SJSA1 (cell line): ENCODE measurements around the gene TBCD. TPM values are rescaled to one million over a fixed set of nuclear protein-coding genes. Genes with fewer than 3 reads are reported as not detected.

ENCODE experiments used
- DNase-seq, 2 experiments: peaks; one replicate each; pipeline ENCODE4 v3.0.0-alpha.2; 2015 to 2020; ENCODE audit warnings: low spot score in 2 of 2, low read depth in 1 of 2
- H3K27ac ChIP-seq: fragments of 250-450 bp; sonication (Bioruptor Pico); 2 replicates; pipeline ENCODE4 v1.5.1; 2020; ENCODE audit warnings: mild to moderate bottlenecking, moderate library complexity
- H3K27me3 ChIP-seq: fragments of 250-450 bp; sonication (Bioruptor Pico); replicated peaks from 2 replicates; pipeline ENCODE4 v1.5.1; 2020; ENCODE audit warnings: mild to moderate bottlenecking, moderate library complexity
- H3K36me3 ChIP-seq: fragments of 250-450 bp; sonication (Bioruptor Pico); 2 replicates; pipeline ENCODE4 v1.5.1; 2020; ENCODE audit warnings: mild to moderate bottlenecking
- H3K4me1 ChIP-seq: fragments of 250-450 bp; sonication (Bioruptor Pico); replicated peaks from 2 replicates; pipeline ENCODE4 v1.6.1; 2021; ENCODE audit warnings: mild to moderate bottlenecking
- H3K4me3 ChIP-seq: fragments of 250-450 bp; sonication (Bioruptor Pico); 2 replicates; pipeline ENCODE4 v1.5.1; 2020; ENCODE audit warnings: mild to moderate bottlenecking
- H3K9me3 ChIP-seq: fragments of 250-450 bp; sonication (Bioruptor Pico); replicated peaks from 2 replicates; pipeline ENCODE4 v1.5.1; 2020; ENCODE audit warnings: mild to moderate bottlenecking
- total RNA-seq: library from RNA; depleted of rRNA; stranded (reverse); fragments of >200 nt; shearing (Covaris generic); gene quantifications from 2 replicates; pipeline ENCODE4 v1.2.3, GENCODE V29; 2014

TBCD gene
- total RNA-seq, 1 experiment from 2014 or later, result 39.4 TPM

DNA sequence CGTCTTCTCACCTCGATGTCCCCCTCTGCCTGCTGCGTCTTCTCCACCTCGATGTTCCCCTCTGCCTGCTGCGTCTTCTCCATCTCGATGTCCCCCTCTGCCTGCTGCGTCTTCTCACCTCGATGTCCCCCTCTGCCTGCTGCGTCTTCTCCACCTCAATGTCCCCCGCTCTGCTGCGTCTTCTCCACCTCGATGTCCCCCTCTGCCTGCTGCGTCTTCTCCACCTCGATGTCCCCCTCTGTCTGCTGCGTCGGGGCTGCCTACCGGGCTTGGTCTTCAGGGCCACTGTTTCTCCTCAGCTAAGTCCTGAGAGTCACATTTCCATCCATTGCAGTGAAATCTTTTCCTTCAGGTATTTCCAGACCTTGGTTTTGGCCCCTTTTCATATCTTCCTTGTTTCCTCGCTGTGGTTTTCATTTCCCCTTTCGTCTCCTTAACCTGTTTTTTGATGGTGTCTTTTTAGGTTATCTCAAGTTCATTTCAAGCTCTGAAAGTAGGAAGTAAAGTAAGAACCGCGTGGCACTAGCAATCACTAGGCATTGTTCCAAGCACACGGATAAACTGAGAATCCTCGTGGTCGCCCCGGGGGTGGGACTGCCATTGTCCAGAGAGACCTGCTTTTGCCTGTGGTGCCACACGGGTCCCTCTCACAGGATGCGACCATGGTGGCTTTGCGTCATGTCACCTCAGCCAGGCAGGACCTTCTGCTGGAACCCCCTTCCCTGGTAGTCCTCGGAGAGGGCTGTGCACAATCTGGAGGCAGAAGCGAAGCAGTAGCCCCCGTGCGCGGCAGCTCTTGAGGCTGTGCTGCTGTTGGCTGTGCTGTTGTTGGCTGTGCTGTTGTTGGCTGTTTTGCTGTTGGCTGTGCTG is 97.4 kb downstream of the TBCD start:
- no peak for DNase-seq
- Histone ChIP-seq H3K9me3 (no peaks in the 10 kb centered on the region), H3K36me3 (peaks cover 16% of the 10 kb centered on the region), H3K27ac (no peak overlapping the region), H3K27me3 (0 out of 2 replicates have a peak, but pooled peaks cover 3% of the 10 kb centered on the region), H3K4me3 (no peak overlapping the region), H3K4me1 (peaks cover 10% of the 10 kb centered on the region)

DNA sequence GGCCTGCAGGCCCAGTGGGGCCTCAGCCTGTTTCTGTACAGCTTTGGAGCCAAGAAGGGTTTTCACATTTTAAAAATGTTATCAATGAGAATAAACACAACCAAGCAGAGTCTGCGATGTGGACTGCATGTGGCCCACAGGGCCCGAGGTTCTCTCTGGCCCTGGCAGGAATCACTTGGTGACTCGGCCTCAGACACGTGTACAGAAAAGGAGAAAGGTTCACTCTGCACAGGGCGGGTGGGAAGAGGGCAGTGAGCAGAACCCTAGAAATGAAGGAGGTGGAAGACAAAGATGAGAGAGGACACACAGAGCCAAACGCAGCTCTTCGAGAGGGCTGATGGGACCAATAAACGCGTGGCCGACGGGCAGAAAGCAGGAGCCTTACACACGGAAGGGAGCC is 99.5 kb downstream of the TBCD start:
- Histone ChIP-seq H3K27me3 (0 out of 2 replicates have a peak, but pooled peaks cover 3% of the 10 kb centered on the region), H3K36me3 (peaks cover 18% of the 10 kb centered on the region), H3K4me3 (no peak overlapping the region), H3K9me3 (no peaks in the 10 kb centered on the region), H3K27ac (no peak overlapping the region), H3K4me1 (peaks cover 10% of the 10 kb centered on the region)
- no peak for DNase-seq

DNA sequence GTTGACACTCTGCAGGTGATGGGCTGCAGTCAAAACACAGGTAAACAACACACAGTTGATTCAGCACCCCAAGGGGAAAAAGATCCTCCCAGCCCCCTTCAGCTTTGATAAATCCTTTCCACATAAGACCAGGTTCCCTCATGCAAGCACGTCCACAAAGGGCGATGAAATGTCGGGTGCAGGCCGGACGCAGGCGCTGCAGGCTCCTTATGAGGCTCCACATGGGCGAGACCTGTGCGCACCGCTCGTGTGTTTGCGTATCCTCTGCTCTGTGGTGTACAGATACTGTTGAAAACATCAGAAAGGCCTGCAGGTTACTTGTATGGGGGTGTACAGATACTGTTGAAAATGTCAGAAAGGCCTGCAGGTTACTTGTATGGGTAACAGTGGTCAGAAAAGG is 102.4 kb downstream of the TBCD start:
- no peak for DNase-seq
- no peak overlapping the region for H3K4me3 ChIP-seq
- H3K27ac ChIP-seq, result no peak overlapping the region
- no peaks in the 10 kb centered on the region for H3K9me3 ChIP-seq
- 0 out of 2 replicates have a peak, but pooled peaks cover 3% of the 10 kb centered on the region for H3K27me3 ChIP-seq
- peaks cover 11% of the 10 kb centered on the region for H3K36me3 ChIP-seq
- H3K4me1 ChIP-seq, result 0 out of 2 replicates have a peak, but pooled peaks cover 2% of the 10 kb centered on the region

DNA sequence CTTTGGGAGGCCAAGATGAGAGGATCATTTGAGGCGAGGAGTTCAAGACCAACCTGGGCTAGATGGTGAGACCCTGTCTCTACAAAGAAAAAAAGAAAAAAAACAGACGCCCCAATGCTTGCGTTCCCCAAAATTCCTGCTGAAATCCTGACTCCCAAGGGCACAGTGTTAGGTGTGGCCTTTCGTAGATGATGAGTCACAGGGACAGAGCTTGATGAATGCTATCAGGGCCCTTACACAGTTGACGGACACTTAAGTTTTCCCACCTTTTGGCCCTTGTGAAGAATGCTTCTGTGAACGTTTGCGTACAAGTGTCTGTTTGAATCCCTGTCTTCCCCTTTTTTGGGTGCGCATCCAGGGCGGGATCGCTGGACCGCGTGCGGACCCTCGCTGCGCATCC is 104.5 kb downstream of the TBCD start:
- Histone ChIP-seq H3K9me3 (no peaks in the 10 kb centered on the region), H3K4me3 (no peak overlapping the region), H3K27ac (no peak overlapping the region), H3K4me1 (peaks cover 17% of the 10 kb centered on the region), H3K36me3 (peaks cover 8% of the 10 kb centered on the region; the same call in 1 of the 2 replicates), H3K27me3 (no peaks in the 10 kb centered on the region)
- DNase-seq, result no peak

DNA sequence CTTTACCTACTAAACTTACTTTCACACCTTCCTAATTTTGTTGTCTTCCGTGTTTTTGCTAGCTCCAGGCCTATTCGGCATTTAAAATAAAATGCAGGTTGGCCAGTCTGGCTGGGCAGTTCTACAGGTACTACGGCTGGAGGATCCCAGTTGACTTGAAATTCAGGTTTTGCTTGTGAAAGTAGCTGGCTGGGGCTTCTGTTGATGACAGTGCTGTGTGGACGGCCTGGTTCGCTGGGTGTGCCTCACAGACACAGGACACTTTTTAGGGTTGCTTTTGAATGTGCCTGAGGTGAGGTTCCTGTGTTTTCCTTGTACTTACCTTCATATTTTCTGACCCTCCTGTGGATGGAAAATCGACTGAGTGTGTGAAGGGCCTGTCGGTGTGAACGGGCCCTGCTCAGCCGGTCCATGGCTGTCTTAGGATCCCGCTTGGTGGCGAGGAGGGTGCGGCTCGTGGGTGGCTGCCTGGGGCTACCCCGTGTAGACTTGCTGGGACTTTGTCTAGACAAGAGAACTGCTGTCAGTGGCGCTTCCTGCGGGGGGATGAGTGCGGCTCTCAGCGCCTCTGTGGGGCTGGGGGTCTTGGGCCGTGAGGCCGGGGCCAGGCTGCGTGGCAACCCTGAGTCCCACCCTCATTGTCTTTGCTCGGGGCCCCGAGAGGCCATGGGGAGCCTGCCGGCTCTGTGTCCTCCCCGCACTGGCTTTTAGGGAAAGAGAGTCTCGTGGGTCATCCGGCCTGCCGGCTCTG is 106.7 kb downstream of the TBCD start:
- H3K9me3 ChIP-seq, result no peaks in the 10 kb centered on the region
- H3K36me3 ChIP-seq, result peaks cover 8% of the 10 kb centered on the region; the same call in 1 of the 2 replicates
- H3K4me1 ChIP-seq, result peaks cover 21% of the 10 kb centered on the region
- H3K4me3 ChIP-seq, result no peak overlapping the region
- no peaks in the 10 kb centered on the region for H3K27me3 ChIP-seq
- no peak for DNase-seq
- no peak overlapping the region for H3K27ac ChIP-seq

DNA sequence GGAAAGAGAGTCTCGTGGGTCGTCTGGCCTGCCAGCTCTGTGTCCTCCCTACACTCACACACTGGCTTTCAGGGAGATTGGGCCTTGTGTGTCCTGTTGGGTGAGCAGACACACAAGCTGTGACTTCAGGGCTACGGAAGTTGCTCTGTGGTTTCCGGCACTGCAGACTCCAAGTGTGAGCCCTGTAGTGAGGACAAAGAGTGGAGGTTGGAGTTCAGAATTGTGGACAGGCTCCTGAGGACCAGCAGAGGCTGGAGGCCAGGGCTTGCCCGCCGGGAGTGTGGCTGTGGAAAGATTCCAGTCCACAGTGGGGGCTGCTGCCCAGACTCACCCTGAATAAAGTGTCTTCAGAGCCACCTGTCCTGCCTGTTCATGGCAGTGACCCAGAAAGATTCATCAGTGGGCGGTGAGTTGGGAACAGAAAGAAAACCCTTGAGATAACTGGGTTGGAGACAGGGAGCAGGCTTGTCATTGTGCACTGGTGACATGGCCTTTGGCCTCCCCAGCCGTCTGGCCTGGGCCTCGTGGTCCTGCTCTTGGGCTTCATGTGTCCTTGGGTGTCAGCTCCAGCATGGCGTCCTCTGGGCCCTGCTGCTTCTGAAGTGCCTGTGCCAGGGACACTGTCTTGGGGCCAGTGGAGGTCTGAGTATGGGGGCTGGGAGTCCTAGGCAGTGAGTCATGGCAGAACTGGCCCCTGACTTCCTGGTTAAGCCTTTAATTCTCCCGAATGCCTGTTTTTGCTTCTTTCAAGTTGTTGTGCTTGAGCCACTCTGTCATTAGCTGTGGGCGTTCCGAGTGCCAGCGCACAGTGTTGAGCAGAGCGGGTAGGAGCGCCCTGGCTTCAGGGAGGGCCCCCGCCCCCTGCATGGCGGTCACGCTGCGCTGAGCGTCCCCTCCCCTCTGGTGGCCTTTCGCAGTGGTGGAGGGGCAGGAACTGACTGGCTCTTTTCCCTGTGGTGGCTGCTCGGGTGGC is 107.9 kb downstream of the TBCD start:
- H3K4me3 ChIP-seq, result no peak overlapping the region
- H3K27me3 ChIP-seq, result no peaks in the 10 kb centered on the region

DNA sequence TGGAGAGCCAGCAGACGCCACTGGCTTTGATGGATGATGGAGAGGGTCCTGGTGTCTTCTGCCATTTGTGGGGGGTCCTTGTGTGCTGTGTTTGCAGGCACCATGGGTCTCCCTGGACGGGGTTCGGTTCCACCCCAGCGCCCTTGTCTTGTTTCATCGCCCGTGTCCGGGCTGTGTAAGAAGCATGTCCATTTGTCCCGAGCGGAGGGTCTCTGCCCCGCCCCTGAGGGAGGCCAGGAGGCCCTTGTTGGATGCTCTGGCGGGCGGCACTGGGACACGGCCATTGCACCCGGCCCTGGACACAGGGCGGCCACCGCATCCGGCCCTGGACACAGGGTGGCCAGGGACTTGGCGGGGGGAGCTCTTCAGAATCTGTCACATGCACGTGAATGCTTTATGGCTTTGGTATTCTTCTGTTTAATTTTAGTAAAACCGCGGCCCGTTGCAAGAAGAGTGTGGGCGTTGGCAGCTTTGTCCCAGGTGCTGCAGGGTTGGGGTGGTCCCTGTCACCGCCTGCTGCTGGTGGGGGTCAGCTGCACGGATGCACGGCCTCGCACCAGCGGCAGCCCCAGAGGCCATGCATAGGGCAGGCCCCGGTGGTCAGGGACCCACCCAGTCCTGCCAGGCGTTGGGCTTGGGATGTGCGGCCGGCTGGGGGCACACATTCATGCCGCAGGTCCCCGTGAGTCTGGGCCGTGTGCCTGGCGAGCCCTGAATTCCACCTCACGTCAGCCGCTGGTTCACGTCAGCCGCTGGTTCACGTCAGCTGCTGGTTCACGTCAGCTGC is 108.9 kb downstream of the TBCD start:
- Histone ChIP-seq H3K4me3 (no peak overlapping the region), H3K36me3 (no peaks in the 10 kb centered on the region), H3K27me3 (no peaks in the 10 kb centered on the region), H3K4me1 (peaks cover 34% of the 10 kb centered on the region), H3K27ac (peak overlapping the region; percentile 74), H3K9me3 (no peaks in the 10 kb centered on the region)
- no peak for DNase-seq

More for the DNA sequence above, 107.9 kb downstream of the TBCD start:
- Histone ChIP-seq H3K4me1 (peaks cover 33% of the 10 kb centered on the region), H3K36me3 (peaks cover 6% of the 10 kb centered on the region; the same call in 1 of the 2 replicates), H3K9me3 (no peaks in the 10 kb centered on the region), H3K27ac (peak overlapping the region; percentile 74)
- peak; percentile 88 to 93 for DNase-seq

DNA sequence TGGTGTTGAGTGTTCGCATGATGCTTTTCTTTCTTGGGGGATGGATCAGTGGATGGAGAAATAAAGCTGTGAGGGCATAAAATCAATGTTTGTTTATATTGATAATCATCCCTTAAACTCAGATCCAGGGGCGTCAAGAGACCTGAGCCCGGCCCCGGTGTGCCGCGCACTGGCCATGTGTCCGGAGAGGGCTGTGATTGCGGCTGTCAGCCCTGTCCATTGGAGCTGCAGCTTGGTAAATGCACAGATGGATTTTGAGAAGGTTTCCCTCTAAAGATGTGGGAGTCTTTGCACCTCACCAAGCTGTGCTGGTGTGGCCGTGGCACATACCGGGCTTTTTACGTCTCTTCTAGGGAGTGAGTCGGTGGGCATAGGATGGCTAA is 109.5 kb downstream of the TBCD start:
- no peak overlapping the region for H3K4me3 ChIP-seq
- DNase-seq, result no peak
- H3K4me1 ChIP-seq, result peaks cover 37% of the 10 kb centered on the region
- H3K36me3 ChIP-seq, result 0 out of 2 replicates have a peak, but pooled peaks cover 2% of the 10 kb centered on the region
- H3K27ac ChIP-seq, result no peak overlapping the region
- no peaks in the 10 kb centered on the region for H3K9me3 ChIP-seq
- H3K27me3 ChIP-seq, result no peaks in the 10 kb centered on the region

DNA sequence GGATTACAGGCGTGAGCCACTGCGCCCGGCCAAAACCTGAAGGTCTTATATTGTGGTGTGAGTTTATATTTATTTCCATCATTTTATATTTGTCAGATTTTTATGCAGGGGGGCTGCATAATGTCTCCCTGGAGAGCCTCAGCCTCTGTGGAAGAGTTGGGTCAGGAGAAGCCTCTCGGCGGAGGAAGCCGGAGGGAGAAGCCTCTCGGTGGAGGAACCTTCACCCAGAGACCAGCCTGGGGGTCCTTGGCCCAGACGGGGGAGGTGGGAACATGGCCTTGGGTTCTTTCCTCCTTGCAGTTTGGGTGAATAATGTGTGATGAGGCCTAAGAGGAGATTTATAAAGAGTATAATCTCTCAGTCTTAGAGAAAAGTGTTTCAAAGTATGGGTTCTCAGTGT is 110.3 kb downstream of the TBCD start:
- Histone ChIP-seq H3K27me3 (no peaks in the 10 kb centered on the region), H3K4me3 (no peak overlapping the region), H3K36me3 (0 out of 2 replicates have a peak, but pooled peaks cover 5% of the 10 kb centered on the region), H3K27ac (no peak overlapping the region), H3K4me1 (peaks cover 45% of the 10 kb centered on the region), H3K9me3 (no peaks in the 10 kb centered on the region)
- DNase-seq, result no peak

DNA sequence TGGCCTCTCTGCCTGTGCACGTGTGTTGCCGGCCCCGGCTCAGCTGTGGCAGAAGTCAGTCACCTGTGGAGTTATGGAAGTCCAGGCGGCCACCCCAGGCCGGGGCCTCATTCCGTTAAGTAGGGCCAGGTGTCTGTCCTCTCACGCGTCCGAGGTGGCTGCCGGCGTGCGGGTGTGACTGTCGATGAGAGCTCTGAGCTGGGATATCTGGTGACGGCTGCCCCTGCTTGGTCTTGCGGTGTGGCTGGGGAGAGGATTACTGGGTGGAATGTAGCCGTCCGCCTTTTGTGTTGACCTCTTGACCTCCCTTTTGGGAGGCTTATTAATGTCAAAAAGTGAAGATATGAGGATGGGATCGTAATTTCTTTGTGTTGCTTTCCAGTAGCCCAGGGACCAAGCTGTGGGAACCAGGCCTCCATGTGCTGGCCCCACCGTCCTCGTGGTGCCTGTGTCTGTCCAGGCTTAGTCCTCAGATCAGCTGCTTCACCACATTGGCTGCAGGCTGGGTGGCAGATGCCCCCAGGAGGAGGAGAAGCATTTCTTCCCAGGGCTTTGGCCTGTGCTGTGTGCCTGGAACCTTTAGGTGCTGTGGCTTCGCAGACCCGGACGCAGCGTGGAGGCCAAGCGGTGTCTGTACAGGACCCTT is 111.0 kb downstream of the TBCD start:
- H3K9me3 ChIP-seq, result no peaks in the 10 kb centered on the region
- H3K27ac ChIP-seq, result no peak overlapping the region
- H3K4me3 ChIP-seq, result no peak overlapping the region
- no peaks in the 10 kb centered on the region for H3K27me3 ChIP-seq
- H3K4me1 ChIP-seq, result peaks cover 46% of the 10 kb centered on the region
- H3K36me3 ChIP-seq, result 0 out of 2 replicates have a peak, but pooled peaks cover 5% of the 10 kb centered on the region
- no peak for DNase-seq

DNA sequence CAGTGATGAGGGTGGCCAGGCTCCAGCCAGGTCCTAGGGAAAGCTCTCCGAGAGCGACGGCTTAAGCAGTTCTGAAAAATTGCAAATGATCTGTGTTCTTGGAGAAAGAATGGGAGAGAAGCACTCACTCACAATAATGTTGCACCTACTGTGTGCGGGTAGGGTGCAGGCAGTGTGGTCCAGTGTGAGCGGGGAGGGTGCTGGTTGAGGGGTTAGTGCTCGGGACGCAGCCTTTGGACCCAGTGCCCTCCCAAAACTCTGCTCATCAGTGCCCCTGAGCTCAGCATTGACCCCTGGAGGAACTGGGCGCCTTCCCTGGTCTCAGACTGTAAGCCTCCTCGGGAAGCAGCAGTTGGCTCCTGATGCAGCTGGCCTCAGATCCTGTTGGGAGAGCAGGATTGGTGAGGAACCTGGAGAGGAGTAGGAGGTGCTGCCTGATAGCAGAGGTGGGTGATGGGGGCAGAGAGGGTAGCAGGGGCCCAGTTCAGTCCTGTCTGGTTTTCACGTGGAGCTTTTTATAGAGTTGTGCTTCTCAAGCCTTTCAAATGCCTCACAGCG is 111.6 kb downstream of the TBCD start:
- no peak overlapping the region for H3K27ac ChIP-seq
- H3K27me3 ChIP-seq, result no peaks in the 10 kb centered on the region
- 0 out of 2 replicates have a peak, but pooled peaks cover 5% of the 10 kb centered on the region for H3K36me3 ChIP-seq
- no peak for DNase-seq
- peaks cover 46% of the 10 kb centered on the region for H3K4me1 ChIP-seq
- H3K4me3 ChIP-seq, result no peak overlapping the region
- no peaks in the 10 kb centered on the region for H3K9me3 ChIP-seq
